ENCODE data around the gene AEBP2. TPM values are rescaled to one million over a fixed set of nuclear protein-coding genes. Genes with fewer than 3 reads are reported as not detected.

Gene AEBP2
- total and polyA plus RNA-seq, 4 donors: 8.6 to 78.2 (median 21.6) TPM

- no peak for TF ChIP-seq CTCF (IDR thresholded peaks at IDR 0.05; ENCODE audit: control extremely low read depth, extremely low read depth)
- Histone ChIP-seq H3K9me3 (ENCODE audit: control insufficient read depth in 4 of 4, insufficient read depth in 3 of 4, low read length in 3 of 4) (peaks cover 0 to 5% (median 3%) of the 10 kb centered on the region in 4 donors), H3K36me3 (ENCODE audit: control insufficient read depth in 4 of 4, insufficient read depth in 4 of 4, low read length in 4 of 4) (peaks cover 0 to under 1% (median 0%) of the 10 kb centered on the region in 4 donors)
Observed at GRCh38 chr12:19539071-19539470, 99.8 kb downstream of the AEBP2 start.

GRCh38 chr12:19539836-19540235, 100.5 kb downstream of the AEBP2 start:
- TF ChIP-seq CTCF (IDR thresholded peaks at IDR 0.05; ENCODE audit: control extremely low read depth, extremely low read depth): no peak
- H3K36me3 ChIP-seq (ENCODE audit: control insufficient read depth in 4 of 4, insufficient read depth in 4 of 4, low read length in 4 of 4): peaks cover 0 to 1% (median 0%) of the 10 kb centered on the region in 4 donors
- H3K27ac ChIP-seq (ENCODE audit: low read depth in 1 of 2, low read length in 1 of 2): no peak overlapping the region
- no peak overlapping the region for H3K4me3 ChIP-seq
- no peak overlapping the region for H3K9ac ChIP-seq (ENCODE audit: insufficient read depth in 1 of 2, low read length in 2 of 2)
- DNase-seq: no peak
- H3K27me3 ChIP-seq (ENCODE audit: control insufficient read depth in 3 of 3, insufficient read depth in 3 of 3, low read length in 2 of 3): no peaks in the 10 kb centered on the region
- 81 to 86% methylated on average over 1 of the region's 1 CpG for WGBS, 2 donors
- no peaks in the 10 kb centered on the region for H3K4me1 ChIP-seq (ENCODE audit: control insufficient read depth in 5 of 5, insufficient read depth in 5 of 5, low read length in 5 of 5)
- no peak for ATAC-seq (ENCODE audit: insufficient read depth, low FRiP score)
- peaks cover 0 to 5% (median 3%) of the 10 kb centered on the region in 4 donors for H3K9me3 ChIP-seq (ENCODE audit: control insufficient read depth in 4 of 4, insufficient read depth in 3 of 4, low read length in 3 of 4)

More at GRCh38 chr12:19539071-19539470, 99.8 kb downstream of the AEBP2 start:
- no peaks in the 10 kb centered on the region for H3K4me1 ChIP-seq (ENCODE audit: control insufficient read depth in 5 of 5, insufficient read depth in 5 of 5, low read length in 5 of 5)
- DNase-seq: no peak
- no peak overlapping the region for H3K9ac ChIP-seq (ENCODE audit: insufficient read depth in 1 of 2, low read length in 2 of 2)
- H3K27me3 ChIP-seq (ENCODE audit: control insufficient read depth in 3 of 3, insufficient read depth in 3 of 3, low read length in 2 of 3): no peaks in the 10 kb centered on the region
- no peak for ATAC-seq (ENCODE audit: insufficient read depth, low FRiP score)
- H3K4me3 ChIP-seq: no peak overlapping the region
- no peak overlapping the region for H3K27ac ChIP-seq (ENCODE audit: low read depth in 1 of 2, low read length in 1 of 2)

GRCh38 chr12:19542606-19543005, 103.3 kb downstream of the AEBP2 start:
- H3K9ac ChIP-seq (ENCODE audit: insufficient read depth in 1 of 2, low read length in 2 of 2): no peak overlapping the region
- H3K27me3 ChIP-seq (ENCODE audit: control insufficient read depth in 3 of 3, insufficient read depth in 3 of 3, low read length in 2 of 3): no peaks in the 10 kb centered on the region
- H3K36me3 ChIP-seq (ENCODE audit: control insufficient read depth in 4 of 4, insufficient read depth in 4 of 4, low read length in 4 of 4): peaks cover 0 to 1% (median 0%) of the 10 kb centered on the region in 4 donors
- no peak overlapping the region for H3K4me3 ChIP-seq
- 75 to 91% methylated on average over 4 of the region's 4 CpGs for WGBS, 2 donors
- no peak overlapping the region for H3K27ac ChIP-seq (ENCODE audit: low read depth in 1 of 2, low read length in 1 of 2)
- ATAC-seq (ENCODE audit: insufficient read depth, low FRiP score): no peak
- DNase-seq: no peak
- H3K4me1 ChIP-seq (ENCODE audit: control insufficient read depth in 5 of 5, insufficient read depth in 5 of 5, low read length in 5 of 5): peaks cover 1 to 27% (median 16%) of the 10 kb centered on the region in 5 donors
- H3K9me3 ChIP-seq (ENCODE audit: control insufficient read depth in 4 of 4, insufficient read depth in 3 of 4, low read length in 3 of 4): no peaks in the 10 kb centered on the region
- no peak for TF ChIP-seq CTCF (IDR thresholded peaks at IDR 0.05; ENCODE audit: control extremely low read depth, extremely low read depth)

- H3K4me1 ChIP-seq (ENCODE audit: control insufficient read depth in 5 of 5, insufficient read depth in 5 of 5, low read length in 5 of 5): peaks cover 1 to 37% (median 16%) of the 10 kb centered on the region in 5 donors
- no peak for DNase-seq
- TF ChIP-seq CTCF (IDR thresholded peaks at IDR 0.05; ENCODE audit: control extremely low read depth, extremely low read depth): no peak
- H3K27ac ChIP-seq (ENCODE audit: low read depth in 1 of 2, low read length in 1 of 2): no peak overlapping the region
- no peaks in the 10 kb centered on the region for H3K27me3 ChIP-seq (ENCODE audit: control insufficient read depth in 3 of 3, insufficient read depth in 3 of 3, low read length in 2 of 3)
- no peaks in the 10 kb centered on the region for H3K9me3 ChIP-seq (ENCODE audit: control insufficient read depth in 4 of 4, insufficient read depth in 3 of 4, low read length in 3 of 4)
- peaks cover 0 to 1% (median 0%) of the 10 kb centered on the region in 4 donors for H3K36me3 ChIP-seq (ENCODE audit: control insufficient read depth in 4 of 4, insufficient read depth in 4 of 4, low read length in 4 of 4)
- no peak overlapping the region for H3K9ac ChIP-seq (ENCODE audit: insufficient read depth in 1 of 2, low read length in 2 of 2)
- H3K4me3 ChIP-seq: no peak overlapping the region
- ATAC-seq (ENCODE audit: insufficient read depth, low FRiP score): no peak
Observed at GRCh38 chr12:19544353-19544752, 105.1 kb downstream of the AEBP2 start.
